Prostate gland (tissue), 2 donors: ENCODE data around the gene ANKRD40.

Experiments used
- CTCF ChIP-seq, 4 experiments: fragments of 200-600 bp in 2 of 4; fragments of 450-650 bp in 2 of 4; sonication (generic) in 2 of 4; IDR thresholded peaks; 1 replicate in 3 of 4; 2 replicates in 1 of 4; pipeline ENCODE4 v1.5.1; 2016 to 2019; ENCODE audit warnings: antibody characterized with exemption in 4 of 4, mild to moderate bottlenecking in 2 of 4, moderate library complexity in 2 of 4
- POLR2AphosphoS5 ChIP-seq: sonication (generic); formaldehyde crosslinking; IDR thresholded peaks from one replicate; pipeline ENCODE4 v1.6.1; 2017; ENCODE audit warnings: antibody characterized with exemption

GRCh38 chr17:50710025-50710424 is 2.3 kb upstream of the ANKRD40 start:
- no peak for TF ChIP-seq CTCF (IDR thresholded peaks at IDR 0.05)
- no peak for TF ChIP-seq POLR2AphosphoS5
